Subcutaneous adipose tissue (tissue), 4 donors: ENCODE results near the gene ERCC6L2. TPM values are rescaled to one million over a fixed set of nuclear protein-coding genes. Genes with fewer than 3 reads are reported as not detected.

Source experiments
- total RNA-seq, 4 donors: library from RNA; depleted of rRNA; stranded (reverse); fragments of >200 nt; gene quantifications; one replicate each; pipeline ENCODE4 v1.1.0, GENCODE V29; 2016
- TF ChIP-seq, protein P1 (sequence below): fragments of 450-650 bp; IDR thresholded peaks from one replicate; pipeline ENCODE4 v1.5.1; 2016; ENCODE audit warnings: low read depth, mild to moderate bottlenecking, control low read depth, antibody characterized with exemption, moderate library complexity

ERCC6L2 gene
- total RNA-seq, 4 donors from 2014 or later, result 50.7 to 87.6 (median 80.3) TPM

DNA sequence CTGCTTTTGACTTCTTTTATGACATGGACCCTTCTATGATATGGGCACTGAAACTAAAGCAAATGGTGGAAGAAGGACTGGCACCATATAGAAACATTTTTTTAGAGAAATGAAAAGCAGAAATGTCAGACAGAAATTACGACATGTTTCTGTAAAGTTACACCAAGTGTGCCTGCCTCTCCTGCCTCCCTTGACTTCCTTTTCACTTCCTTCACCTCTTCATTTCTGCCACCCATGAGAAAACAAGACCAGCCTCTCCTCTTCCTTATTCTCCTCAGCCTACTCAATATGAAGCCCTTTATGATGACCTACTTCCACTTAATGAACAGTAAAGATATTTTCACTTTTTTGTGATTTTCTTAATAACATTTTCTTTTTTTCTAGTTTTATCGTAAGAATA, 44.5 kb downstream of the ERCC6L2 start:
- TF ChIP-seq, protein P1, sequence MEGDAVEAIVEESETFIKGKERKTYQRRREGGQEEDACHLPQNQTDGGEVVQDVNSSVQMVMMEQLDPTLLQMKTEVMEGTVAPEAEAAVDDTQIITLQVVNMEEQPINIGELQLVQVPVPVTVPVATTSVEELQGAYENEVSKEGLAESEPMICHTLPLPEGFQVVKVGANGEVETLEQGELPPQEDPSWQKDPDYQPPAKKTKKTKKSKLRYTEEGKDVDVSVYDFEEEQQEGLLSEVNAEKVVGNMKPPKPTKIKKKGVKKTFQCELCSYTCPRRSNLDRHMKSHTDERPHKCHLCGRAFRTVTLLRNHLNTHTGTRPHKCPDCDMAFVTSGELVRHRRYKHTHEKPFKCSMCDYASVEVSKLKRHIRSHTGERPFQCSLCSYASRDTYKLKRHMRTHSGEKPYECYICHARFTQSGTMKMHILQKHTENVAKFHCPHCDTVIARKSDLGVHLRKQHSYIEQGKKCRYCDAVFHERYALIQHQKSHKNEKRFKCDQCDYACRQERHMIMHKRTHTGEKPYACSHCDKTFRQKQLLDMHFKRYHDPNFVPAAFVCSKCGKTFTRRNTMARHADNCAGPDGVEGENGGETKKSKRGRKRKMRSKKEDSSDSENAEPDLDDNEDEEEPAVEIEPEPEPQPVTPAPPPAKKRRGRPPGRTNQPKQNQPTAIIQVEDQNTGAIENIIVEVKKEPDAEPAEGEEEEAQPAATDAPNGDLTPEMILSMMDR, result no peak

DNA sequence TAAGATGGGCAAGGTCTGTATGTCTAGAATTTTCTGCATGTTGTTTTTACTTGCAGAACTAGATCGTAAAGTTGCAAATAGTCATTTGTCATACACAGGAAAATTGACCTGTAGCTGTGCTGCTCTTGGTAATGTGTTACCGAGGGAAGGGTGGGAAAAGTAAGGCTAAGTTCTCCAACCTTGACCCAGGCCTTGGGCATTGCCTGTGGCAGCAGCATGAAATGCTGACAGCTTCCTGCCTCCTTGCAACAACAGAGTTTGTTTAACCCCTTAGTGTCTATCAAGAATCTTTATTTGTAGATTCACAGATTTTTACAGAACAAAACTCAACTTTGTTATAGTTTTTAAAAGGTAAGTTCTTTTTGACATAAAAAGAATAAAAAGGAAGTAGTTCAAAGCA, 48.3 kb downstream of the ERCC6L2 start:
- TF ChIP-seq, protein P1, result no peak

- TF ChIP-seq, protein P1, result no peak
These were observed 49.5 kb downstream of the ERCC6L2 start for GRCh38 chr9:95924987-95925386.

- TF ChIP-seq, protein P1, result no peak
These were observed 51.9 kb downstream of the ERCC6L2 start for GRCh38 chr9:95927271-95928004.

DNA sequence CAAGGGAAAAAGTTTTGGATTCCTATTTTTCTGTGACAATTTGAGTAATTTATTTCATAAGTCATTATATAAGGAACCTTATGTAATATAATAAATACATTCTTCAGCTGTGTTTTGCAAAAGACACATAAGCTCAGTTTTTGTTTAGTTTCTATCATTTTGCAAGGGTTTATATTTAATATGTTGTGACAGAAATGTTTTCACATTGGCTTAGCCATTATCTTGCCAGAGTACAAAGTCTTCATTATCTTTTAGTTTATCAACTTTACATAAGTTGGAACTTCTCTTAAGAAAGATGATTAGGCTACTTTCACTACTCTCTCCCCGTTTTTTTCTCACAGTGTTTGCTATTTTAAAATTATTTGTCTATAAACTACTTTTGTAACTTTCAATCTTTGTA, 54.8 kb downstream of the ERCC6L2 start:
- TF ChIP-seq, protein P1, result no peak

DNA sequence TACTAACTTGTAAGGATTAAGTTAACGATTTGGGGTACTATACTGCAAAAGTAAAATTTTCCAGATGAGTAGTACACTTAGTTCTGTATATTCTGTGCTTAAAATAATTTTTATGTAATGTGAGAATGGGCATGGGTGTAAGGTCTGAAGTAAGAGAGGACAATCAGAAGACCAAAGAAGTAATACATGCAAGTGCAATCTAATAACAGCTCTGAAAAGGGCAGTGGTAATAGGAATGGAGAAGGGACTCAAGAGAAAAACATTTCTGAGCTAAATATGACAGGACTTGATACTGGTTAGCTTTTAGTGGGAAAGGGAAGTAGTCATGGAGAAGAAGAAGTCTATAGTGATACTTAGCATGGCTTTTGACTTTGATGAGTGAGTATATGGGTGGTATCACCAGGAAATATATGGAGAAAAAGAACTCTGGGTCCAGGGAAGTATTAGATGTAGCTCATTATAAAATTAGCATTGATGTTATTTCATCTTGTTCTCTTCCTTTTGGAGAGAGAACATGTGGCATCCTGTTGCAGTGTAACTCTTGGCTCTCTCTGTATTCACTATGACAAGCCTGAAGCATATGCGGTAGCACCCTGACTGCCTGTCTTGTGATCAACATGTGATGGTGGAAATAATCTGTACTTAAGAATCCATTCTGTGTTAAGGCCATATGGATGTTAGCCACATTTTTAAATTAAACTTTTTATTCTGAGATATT, 60.5 kb downstream of the ERCC6L2 start:
- TF ChIP-seq, protein P1, result no peak

GRCh38 chr9:95936579-95937075, 61.1 kb downstream of the ERCC6L2 start:
- TF ChIP-seq, protein P1, result no peak
